NCI-H526 (cell line): ENCODE results near the gene CEP295NL.

Experiments used
- DNase-seq, 2 experiments: peaks; one replicate each; lab custom pipeline; 2025; lab: John Stamatoyannopoulos, UW

Gene CEP295NL

DNA sequence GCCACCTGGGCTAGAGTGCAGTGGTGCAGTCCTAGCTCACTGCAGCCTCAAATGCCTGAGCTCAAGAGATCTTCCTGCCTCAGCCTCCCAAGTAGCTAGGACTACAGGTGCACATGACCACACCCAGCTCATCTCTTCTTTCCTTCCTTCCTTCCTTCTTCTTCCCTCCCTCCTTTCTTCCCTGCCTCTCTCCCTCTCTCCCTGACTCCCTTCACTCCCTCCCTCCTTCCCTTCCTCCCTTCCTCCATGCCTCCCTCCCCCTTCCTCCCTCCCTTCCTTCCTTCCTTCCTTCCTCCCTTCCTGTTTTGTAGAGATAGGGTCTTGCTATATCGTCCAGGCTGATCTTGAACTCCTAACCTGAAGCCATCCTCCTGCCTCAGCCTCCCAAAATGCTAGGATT, 38.9 kb downstream of the CEP295NL start:
- DNase-seq, result no peak

- no peak for DNase-seq
Measured at GRCh38 chr17:78862073-78863023, 40.7 kb downstream of the CEP295NL start.

DNA sequence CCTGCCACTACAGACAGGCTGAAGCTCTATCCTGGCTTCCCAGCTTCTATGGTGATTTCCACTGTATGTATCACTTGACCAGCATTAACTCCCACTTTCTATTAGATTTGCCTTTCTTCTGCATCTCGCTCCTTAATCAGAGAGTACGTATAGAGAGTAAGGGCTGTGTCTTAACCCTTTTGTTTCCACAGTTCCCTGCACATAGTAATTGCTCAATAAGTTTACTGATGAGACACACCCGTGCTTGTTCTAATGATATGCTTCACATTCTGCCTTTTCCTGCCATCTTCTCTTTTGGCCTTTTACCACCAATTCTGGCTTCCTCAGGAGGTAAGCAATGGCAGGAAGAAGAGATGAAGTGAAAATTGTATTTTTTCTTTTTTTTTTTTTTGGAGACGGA, 41.8 kb downstream of the CEP295NL start:
- no peak for DNase-seq

GRCh38 chr17:78859051-78859450, 44.0 kb downstream of the CEP295NL start:
- DNase-seq, result no peak

DNA sequence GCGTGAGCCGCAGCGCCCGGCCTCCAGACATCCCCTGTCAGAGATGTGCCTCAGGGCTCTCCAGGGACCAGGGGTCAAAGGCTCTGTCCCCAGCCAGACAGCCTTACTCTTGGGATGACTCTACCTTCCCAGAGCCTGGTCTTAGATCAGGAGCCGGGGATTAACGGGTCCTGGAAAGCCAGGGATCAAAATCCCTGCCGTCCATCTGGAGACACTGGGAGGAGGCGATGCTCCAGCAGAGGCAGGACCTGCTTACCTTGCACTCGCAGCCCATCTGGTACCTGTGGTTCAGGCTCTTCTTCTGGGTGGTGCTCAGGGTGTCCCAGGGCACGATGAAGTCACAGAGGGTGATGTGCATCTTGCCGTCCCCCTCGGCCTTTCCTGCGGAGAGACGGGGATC, 45.7 kb downstream of the CEP295NL start:
- no peak for DNase-seq

GRCh38 chr17:78855561-78856165, 47.3 kb downstream of the CEP295NL start:
- no peak for DNase-seq

DNA sequence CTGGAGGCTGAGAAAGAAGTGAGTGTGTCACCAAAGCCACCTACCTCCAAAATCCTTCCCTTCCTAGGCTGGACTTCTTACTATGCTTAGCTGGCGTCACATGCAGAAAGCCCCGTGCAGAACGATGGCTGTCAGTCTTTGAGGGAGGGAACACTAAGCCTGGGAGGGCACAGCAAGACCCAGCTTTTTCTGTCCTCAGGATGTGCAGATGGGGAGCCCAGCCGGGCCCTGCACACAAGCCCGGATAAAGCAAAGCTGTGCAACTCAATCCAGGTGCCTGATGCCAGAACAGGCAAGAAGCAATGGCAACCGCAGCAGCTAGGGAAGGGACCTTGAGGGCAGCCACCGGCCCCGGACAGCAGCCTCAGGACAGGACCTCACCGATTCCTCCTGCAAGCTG, 48.5 kb downstream of the CEP295NL start:
- no peak for DNase-seq

GRCh38 chr17:78853926-78854394, 49.0 kb downstream of the CEP295NL start:
- peak in 1 of 2 experiments; percentile 52 for DNase-seq

DNA sequence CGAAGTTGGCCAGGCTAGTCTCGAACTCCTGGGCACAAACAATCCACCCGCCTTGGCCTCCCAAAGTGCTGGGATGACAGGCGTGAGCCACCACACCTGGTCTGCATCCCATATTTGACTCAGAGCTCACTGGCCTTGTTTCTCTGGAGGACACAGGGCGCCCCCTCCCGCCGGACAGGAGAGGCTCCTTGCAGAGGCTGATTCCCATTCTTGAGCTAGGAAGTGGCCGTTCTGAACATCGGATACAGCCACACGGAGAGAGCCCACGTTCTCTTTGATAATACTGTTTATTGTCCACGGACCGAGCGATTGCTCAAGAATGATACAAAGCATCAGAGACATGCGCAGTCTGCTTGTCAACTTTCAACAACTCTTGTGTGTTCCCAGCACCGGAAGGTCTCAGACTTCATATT, 50.3 kb downstream of the CEP295NL start:
- DNase-seq, result peak in 1 of 2 experiments; percentile 14

DNA sequence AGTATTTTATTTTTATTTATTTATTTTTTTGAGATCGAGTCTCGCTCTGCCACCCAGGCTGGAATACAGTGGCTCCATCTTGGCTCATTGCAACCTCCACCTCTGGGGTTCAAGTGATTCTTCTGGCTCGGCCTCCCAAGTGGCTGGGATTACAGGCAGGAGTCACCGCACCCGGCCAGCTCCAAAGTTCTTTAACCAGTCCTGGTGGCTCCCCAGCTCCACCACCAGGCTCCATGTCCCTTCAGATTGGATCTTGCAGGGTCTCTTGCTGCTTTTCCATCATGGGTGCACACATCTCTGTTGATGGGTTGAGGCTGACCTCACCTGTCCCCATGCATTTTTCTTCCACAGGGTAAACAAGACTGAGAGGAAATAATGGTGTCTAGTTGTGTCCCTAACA, 54.0 kb downstream of the CEP295NL start:
- DNase-seq, result no peak

DNA sequence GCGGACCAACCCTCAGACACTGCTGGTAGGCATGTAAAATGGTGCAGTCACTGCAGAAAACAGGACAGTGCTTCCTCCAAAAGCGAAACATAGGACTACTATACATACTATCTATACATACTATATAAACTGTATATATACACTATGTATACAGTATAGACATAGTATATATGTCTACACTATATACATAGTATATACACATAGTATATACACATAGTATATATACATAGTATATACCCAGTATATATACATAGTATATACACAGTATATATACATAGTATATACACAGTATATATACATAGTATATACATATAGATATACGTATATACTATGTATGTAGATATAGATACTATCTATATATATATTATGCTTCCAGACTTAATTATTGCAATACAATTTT, 55.9 kb downstream of the CEP295NL start:
- no peak for DNase-seq

DNA sequence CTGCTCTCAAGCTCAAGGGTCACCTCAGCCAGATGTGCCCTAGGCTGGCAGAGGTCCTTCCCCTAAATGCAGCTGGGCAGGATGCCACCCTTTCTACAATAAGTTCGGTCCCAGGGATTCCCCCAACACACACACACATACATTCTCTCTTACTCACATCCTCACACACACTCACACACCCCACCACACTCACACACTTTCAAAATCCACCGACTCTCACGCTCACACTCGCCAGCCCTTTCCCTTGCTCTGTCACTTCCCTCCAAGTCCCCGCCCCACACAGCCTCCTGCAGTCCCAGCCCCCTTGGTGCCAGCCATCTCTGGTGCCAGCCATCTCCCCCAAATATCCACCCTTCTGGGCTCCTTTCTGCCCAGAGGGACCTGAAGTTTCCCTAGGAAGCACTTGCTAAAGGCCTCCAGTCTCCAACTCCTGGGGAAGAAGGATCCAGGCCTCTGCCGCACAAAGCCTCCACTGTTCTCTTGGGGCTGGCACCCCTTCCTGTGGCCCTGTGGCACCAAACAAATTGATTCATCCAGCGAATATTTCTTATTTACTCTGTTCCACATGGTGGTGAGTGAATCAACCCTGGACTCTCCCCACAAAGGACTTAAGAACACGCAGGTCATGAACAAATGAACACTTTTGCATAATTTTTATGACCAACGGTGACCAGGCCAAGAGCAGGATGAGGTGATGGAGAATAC, 58.5 kb downstream of the CEP295NL start:
- DNase-seq, result no peak

DNA sequence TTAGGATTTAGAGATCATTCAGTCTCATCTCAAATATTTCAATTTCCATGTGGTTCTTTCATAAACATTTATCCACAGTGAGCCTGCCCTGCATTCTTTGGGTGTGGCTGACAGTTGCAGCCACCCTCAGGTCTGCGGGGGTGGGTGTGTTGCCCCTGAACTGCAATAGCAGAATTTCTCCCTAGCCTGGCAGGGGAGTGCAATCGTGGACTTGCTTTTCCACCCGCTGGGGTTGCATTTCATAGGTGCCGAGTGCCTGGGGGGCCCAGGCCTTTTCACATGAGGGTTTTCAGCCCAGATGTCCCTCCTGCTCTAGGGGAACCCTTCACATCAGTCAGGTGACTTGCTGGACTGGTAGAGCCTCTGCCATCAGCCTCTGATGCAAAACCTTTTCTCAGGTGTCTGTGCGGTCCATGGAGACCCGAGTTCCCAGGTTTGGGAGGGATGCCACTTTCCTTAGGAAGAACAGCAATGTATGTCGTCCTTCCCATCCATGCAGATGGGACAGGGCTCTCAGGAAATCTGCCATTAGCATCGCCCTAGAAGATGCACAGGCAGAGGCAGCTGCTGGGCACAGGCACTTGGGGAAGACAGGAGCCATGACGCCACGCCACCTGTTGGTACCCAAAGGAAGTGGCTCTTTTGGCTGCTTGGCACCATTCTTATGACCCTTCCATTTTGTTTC, 60.0 kb downstream of the CEP295NL start:
- peak; percentile 29 to 70 for DNase-seq

GRCh38 chr17:78840780-78841611, 62.0 kb downstream of the CEP295NL start, which contains the start of gene USP36:
Gene USP36, minus strand, starts transcription at chr17:78840814. Its CDS starts 4,451 bp downstream, at chr17:78836363.
- DNase-seq, result peak; percentile 97 to 100
